CD4-positive, alpha-beta T cell treated with Interleukin-17A for 4 hours (primary cell): ENCODE results near the gene MCUR1.
"Not testable (repeated sequence)": the region's sequence is repeated elsewhere in the genome, so short reads cannot be mapped to it uniquely, and the experiment has no call there.

ENCODE experiments used
- DNase-seq: peaks from one replicate; pipeline ENCODE4 v3.0.0-alpha.2; 2020; ENCODE audit warnings: mixed read lengths

Gene MCUR1

GRCh38 chr6:13775466-13775865, 38.9 kb downstream of the MCUR1 start:
- not testable (repeated sequence) for DNase-seq

- DNase-seq, result not testable (repeated sequence)
Measured at GRCh38 chr6:13772358-13773030, 41.9 kb downstream of the MCUR1 start.

- peak; percentile 30 for DNase-seq
Measured at GRCh38 chr6:13769655-13770053, 44.7 kb downstream of the MCUR1 start.

DNA sequence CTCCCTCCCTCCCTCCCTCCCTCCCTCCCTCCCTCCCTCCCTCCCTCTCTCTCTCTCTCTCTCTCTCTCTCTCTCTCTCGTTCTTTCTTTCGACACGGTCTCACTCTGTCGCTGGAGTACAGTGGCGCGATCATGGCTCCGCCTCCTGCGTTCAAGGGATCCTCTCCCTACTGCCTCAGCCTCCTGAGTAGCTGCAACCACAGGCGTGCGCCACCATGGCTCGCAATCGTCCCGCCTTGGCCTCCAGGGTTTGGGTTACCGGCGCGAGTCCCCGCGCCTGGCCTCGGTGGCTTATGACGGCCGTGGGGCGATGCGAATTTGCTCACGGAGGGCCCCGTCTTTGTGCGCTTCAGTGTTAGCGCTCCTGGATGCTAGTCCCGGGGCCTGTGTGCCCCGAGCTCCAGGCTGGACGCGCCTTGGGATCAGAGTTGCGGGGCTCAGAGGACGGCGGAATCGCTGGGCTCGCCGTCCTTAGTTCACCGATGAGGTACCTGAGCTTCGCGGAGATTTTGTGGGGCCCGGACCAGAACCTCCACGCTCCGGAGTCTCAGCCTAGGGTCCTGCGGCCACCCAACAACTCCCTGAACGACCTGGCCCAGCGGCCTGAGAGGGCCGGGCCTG, 45.2 kb downstream of the MCUR1 start:
- no peak for DNase-seq

DNA sequence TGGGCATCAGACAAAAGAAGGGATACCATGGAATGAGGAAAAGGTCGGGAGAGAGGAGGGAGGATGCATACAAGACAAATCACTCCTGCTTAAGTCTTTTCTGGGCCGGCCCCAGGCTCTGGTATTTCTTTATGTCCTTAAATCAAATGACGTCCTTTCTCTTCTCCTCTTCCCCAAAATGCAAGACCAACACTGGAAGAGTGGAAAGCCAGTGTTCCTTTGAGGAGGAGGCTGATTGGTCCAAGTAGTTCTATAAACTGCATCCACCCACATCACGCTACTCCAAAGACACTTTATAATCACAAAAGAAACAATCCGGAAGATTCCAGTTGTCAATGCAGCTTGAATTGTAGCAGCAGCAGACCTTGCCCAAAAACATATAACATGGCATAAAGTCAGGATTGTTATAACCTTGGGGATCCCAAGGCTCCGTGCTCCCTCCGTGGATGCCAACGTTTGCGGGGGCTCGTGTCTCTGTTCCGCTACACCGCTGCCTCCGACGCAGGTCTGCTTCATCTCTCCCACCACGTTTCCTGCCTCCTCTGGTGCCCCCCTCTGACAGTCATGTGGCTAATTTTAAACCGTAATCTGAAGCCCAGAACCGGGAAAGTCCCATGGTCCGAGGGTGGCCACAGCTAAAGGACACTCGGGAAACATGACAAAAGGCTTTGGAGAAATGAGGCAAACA, 47.1 kb downstream of the MCUR1 start:
- peak; percentile 68 for DNase-seq

DNA sequence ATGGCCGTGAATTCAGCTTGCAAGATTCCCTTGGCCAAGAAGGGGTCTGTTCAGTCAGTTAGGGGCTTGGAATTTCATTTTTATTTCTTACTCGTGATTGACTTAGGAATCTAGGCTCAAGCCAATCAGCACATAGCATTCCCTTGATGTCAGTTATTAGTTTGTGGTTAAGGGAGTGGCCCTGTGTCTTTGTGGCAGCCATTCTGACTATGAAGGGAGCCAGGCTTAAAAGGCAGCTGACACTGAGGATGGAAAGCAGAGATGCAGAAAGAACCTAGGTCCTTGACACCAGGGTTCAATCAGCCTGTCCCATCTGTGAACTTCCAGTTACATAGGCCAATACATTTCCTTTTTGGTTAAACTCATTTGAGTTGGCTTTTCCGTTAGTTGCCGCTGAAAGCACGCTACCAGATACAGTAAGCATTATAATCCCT, 48.1 kb downstream of the MCUR1 start:
- DNase-seq, result no peak

GRCh38 chr6:13765570-13765969, 48.8 kb downstream of the MCUR1 start:
- no peak for DNase-seq

- DNase-seq, result no peak
Measured at GRCh38 chr6:13764996-13765395, 49.4 kb downstream of the MCUR1 start.

DNA sequence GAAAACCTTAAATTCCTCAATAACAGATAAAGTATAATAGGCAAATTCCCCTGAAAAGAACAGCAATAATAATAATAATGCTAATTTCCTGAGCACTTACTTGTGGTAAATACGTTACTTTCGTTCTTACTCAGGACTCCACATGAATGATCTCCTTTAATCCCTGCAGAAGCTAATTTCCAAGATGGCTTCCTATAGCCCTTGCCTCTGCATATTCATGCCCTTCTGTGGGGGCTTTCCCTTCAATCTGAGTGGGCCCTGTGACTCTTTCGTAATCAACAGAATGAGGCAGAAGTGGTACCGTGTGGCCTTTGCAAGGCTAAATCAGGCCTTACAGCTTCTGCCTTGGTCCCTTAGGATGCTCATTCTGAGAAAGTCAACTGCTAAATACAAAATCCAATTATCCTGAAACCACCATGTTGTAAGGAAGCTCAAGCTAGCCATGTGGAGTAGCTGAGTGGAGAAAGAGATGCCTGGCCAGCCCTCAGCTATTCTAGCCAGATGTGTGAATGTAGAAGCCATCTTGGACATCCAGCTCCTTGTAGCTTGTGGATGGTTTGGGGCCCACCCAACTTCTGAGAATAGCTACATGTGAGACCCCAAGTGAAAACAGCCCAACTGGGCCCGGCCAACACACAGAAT, 50.5 kb downstream of the MCUR1 start:
- no peak for DNase-seq

DNA sequence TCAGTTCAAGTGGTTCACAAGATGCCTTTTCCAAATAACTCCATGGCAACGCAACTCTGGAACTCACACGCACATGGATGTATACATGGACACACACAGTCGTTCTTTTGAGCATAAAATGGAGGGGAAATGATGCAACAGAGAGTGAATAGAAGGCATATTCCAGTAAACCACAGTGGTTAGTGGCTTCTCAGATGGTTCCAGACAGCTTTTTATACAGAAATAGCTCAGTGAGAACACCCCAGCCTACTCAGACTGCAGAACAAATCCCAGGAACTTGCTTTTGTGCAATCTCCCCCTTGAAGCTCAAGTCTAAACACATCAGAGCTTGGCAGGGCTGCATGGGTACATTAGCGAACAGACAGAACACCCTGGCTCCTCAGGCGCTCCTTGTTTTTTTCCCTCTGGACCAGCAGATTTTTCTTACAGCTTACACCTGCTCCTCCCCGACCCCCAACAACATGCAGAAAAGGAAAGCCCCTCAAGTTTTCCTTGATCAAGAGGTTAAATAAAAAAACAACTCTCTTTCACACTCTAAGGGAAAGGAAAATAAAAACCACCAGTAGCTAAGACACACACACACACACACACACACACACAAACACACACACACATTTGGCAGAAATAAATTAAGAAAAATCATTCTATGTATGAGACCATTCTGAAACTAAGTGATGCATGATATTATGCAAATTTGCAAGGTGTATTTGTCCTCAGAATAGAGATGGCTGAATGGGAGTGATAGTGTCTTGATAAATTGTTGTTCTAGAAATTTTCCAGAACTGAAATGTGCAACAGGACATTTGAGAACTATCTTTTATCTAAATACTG, 51.5 kb downstream of the MCUR1 start:
- DNase-seq, result peak; percentile 24

DNA sequence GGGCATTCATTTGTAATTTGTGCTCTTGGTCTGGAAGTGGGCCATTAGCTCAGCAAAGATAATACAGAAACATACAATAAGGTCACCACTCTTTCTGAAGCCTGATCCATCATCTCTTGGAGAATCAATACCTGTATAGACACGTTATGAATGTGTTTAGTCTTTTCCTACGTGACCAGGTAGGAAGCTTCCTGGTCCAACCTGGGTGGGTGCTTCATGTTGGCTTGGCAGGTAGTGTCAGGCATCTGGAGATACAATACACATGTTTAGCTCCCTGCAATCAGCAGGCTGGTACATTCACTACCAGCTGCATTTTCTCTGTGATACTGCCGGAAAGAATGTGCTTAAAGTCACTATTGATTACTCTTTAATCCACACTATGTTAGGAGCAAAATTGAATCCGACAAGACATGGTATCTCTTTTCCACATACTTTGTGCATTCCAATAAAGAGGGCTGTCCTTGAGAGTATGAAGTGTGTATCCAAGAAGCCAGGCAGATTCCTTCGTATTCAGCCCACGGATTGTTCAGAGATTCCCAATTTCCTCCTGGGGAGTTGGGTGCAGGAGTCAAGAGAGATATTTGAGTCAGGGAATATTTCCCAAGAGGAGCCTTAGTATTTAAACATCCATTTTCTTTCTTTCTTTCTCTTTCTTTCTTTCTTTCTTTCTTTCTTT, 52.9 kb downstream of the MCUR1 start:
- DNase-seq, result no peak

DNA sequence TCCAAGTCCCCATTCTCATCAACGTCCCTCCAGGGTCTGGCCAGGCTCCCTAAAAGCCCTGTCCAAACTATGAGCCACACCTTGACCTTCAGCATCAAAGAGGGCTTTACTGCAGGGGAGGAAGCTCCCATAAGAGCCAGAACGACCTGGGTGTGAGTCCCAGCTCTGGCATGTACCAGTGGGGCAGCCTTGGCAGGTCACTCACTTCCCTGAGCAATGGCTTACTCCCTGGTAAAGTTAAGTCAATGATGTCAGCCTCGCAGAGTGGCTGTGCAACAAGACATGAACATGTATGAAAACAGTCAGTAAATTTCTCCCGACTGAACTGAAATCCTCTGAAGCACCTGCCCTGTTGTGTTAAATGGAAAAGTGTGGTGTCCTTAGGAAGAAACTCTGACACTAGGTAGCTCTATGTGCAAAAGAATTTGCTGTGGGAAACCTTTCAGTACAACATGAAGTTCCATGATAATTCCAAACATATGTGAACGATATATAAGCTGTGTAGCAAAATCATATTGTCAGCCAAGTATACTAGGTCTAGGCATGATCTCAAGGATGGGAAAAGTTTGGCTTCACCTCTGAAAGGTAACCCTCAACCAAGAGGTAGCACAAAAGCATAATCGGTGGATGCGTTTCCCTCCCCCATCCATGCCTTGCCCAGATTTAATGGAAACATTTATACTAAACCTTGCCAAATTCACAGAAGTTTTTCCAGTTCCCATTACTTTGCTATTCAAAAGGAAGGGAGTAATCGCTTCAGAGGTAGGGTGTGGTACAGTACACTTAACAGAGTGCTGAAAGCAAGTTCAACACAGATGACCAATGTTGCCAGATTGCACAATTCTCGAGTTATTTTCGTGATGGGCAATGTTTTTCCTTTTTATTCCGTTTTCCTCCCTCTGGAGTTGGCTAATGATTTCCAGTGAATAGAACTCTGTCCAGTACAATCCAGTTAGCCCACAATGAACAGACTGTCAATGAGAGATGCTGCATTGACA, 53.8 kb downstream of the MCUR1 start:
- DNase-seq, result no peak

DNA sequence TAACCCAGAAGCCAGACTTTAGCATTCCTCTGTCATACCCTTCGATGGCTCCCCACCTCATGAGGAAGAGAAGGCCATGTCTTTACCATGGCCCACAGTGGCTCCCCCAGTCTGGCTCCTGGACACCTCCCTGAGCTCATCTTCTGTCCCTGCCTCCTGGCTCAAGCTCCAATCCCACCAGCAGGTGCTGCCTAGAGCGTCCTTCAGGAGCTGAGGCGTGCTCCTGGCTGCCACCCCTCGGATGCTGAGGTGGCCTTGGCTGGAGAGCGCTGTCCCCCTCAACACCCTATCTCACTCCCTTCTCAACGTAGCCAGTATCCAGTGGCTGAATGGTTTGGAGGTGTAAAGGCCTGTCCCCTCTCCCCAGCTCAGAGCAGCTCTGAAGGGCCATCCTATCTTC, 55.3 kb downstream of the MCUR1 start:
- DNase-seq, result no peak

- no peak for DNase-seq
Measured at GRCh38 chr6:13754644-13755043, 59.7 kb downstream of the MCUR1 start.

GRCh38 chr6:13743736-13744127, 70.6 kb downstream of the MCUR1 start:
- no peak for DNase-seq

- no peak for DNase-seq
Measured at GRCh38 chr6:13742961-13743735, 71.2 kb downstream of the MCUR1 start.

DNA sequence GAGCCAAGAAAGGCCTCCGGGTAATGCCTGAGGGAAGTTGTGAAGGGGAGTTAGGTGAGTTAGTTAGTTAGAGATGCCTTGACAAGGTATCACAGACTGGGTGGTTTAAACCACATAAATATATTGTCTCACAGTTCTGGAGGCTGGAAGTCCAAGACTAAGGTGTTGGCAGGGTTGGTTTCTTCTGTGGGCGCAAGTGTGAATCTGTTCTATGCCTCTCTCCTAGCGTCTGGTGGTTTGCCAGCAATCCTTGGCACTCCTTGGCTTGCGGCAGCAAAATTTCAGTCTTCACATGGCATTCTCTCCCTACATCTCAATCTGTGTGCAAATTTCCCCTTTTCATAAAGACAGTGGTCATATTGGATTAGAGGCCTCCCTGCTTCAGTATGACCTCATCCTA, 73.0 kb downstream of the MCUR1 start:
- no peak for DNase-seq
